GM12878 (cell line): ENCODE measurements around the gene CITED2. TPM values are rescaled to one million over a fixed set of nuclear protein-coding genes. Genes with fewer than 3 reads are reported as not detected.

Experiments
- BMI1 ChIP-seq: fragments of 450-650 bp; IDR thresholded peaks from 2 replicates; pipeline ENCODE4 v1.6.1; 2016; ENCODE audit warnings: mild to moderate bottlenecking, moderate library complexity, borderline replicate concordance
- CHD2 ChIP-seq: IDR thresholded peaks from 2 replicates; pipeline ENCODE4 v1.6.1; 2011; ENCODE audit warnings: low read depth, low read length, improper control_type of control experiment, borderline replicate concordance
- E2F4 ChIP-seq: IDR thresholded peaks from 2 replicates; pipeline ENCODE4 v1.6.1; 2012; ENCODE audit warnings: low read depth, low read length, improper control_type of control experiment
- FOXK2 ChIP-seq: fragments of 450-650 bp; IDR thresholded peaks from 2 replicates; pipeline ENCODE4 v1.6.1; 2017; ENCODE audit warnings: mild to moderate bottlenecking, moderate library complexity
- HCFC1 ChIP-seq: fragments of 150-350 bp; IDR thresholded peaks from 2 replicates; pipeline ENCODE4 v1.6.1; 2014; ENCODE audit warnings: low read length
- HSF1 ChIP-seq: fragments of 150-350 bp; IDR thresholded peaks from 2 replicates; pipeline ENCODE4 v1.6.1; 2014; ENCODE audit warnings: mild to moderate bottlenecking, low read depth, low read length
- IKZF2 ChIP-seq, 2 experiments: fragments of 450-650 bp; IDR thresholded peaks; 2 replicates each; pipeline ENCODE4 v1.6.1; 2017; ENCODE audit warnings: mild to moderate bottlenecking in 2 of 2, moderate library complexity in 2 of 2
- JUNB ChIP-seq: IDR thresholded peaks from 2 replicates; pipeline ENCODE4 v1.6.1; 2016; ENCODE audit warnings: antibody characterized with exemption, mild to moderate bottlenecking
- JUND ChIP-seq: IDR thresholded peaks from 2 replicates; pipeline ENCODE4 v1.6.1; 2012; ENCODE audit warnings: low read depth, mild to moderate bottlenecking, low read length, improper control_type of control experiment, moderate library complexity
- MTA2 ChIP-seq: fragments of 450-650 bp; IDR thresholded peaks from 2 replicates; pipeline ENCODE4 v1.6.1; 2016; ENCODE audit warnings: low read depth, mild to moderate bottlenecking, moderate library complexity
- NR2C1 ChIP-seq: fragments of 450-650 bp; IDR thresholded peaks from 2 replicates; pipeline ENCODE4 v1.6.1; 2017; ENCODE audit warnings: antibody characterized with exemption, mild to moderate bottlenecking, moderate library complexity
- PAX5 ChIP-seq: IDR thresholded peaks from 2 replicates; pipeline ENCODE4 v1.6.1; 2011; ENCODE audit warnings: low read depth, low read length, borderline replicate concordance
- PKNOX1 ChIP-seq: fragments of 450-650 bp; IDR thresholded peaks from 2 replicates; pipeline ENCODE4 v1.6.1; 2016; ENCODE audit warnings: mild to moderate bottlenecking
- PML ChIP-seq: IDR thresholded peaks from 2 replicates; pipeline ENCODE4 v1.6.1; 2012; ENCODE audit warnings: low read length, inconsistent platforms
- POLR2A ChIP-seq: IDR thresholded peaks from 2 replicates; pipeline ENCODE4 v1.6.1; 2011; ENCODE audit warnings: low read depth, mild to moderate bottlenecking, low read length
- TCF12 ChIP-seq: IDR thresholded peaks from 2 replicates; pipeline ENCODE4 v1.6.1; 2011; ENCODE audit warnings: low read depth, mild to moderate bottlenecking, low read length
- ZBTB4 ChIP-seq: fragments of 450-650 bp; formaldehyde crosslinking; IDR thresholded peaks from 2 replicates; pipeline ENCODE4 v1.4.0; 2022; ENCODE audit warnings: mild to moderate bottlenecking, moderate library complexity
- ZNF217 ChIP-seq: fragments of 450-650 bp; IDR thresholded peaks from 2 replicates; pipeline ENCODE4 v1.6.1; 2017; ENCODE audit warnings: antibody characterized with exemption, mild to moderate bottlenecking
- ZSCAN29 ChIP-seq: fragments of 450-650 bp; IDR thresholded peaks from 2 replicates; pipeline ENCODE4 v1.6.1; 2017; ENCODE audit warnings: mild to moderate bottlenecking, moderate library complexity
- polyA plus RNA-seq, 11 experiments: library from polyadenylated mRNA; depleted of rRNA in 4 of 11; unstranded in 6 of 11; stranded (reverse) in 5 of 11; fragments of >200 nt; fragmentation: Nextera tagmentation in 4 of 11; fragmentation: Illumina TruSeq in 1 of 11; extraction: Ambion mirVana in 4 of 11; extraction: Trizol in 1 of 11; gene quantifications; 1 replicate in 1 of 11; 2 replicates in 10 of 11; pipeline versions ENCODE4 v1.2.1 to v1.2.3, GENCODE V29; 2011 to 2016; ENCODE audit warnings: inconsistent platforms in 2 of 11, missing spikeins in 2 of 11, low read depth in 1 of 11
- total RNA-seq, 4 experiments: library from RNA; depleted of rRNA in 3 of 4; stranded (reverse); fragments of >200 nt in 3 of 4; fragmentation: Illumina TruSeq in 1 of 4; extraction: Trizol in 1 of 4; gene quantifications; 2 replicates each; pipeline versions ENCODE4 v1.2.1 to v1.2.3, GENCODE V29; 2013 to 2021

The CITED2 gene
- total and polyA plus RNA-seq, 10 of the 15 experiments (the other 5 are each of a cell fraction or from before 2014, with no cell fraction given), result 0.08 to 20.0 (median 7.3) TPM

- TF ChIP-seq PKNOX1, result no peak
- TF ChIP-seq JUND, result no peak
- peak; percentile 90 for TF ChIP-seq MTA2
- no peak for TF ChIP-seq E2F4
- TF ChIP-seq PAX5, result no peak
- TF ChIP-seq HCFC1, result no peak
- TF ChIP-seq JUNB, result no peak
- TF ChIP-seq FOXK2, result no peak
- peak; percentile 75; the same call in 1 of the 2 replicates for TF ChIP-seq ZNF217
- TF ChIP-seq BMI1, result 0 out of 2 replicates have a peak, but pooled peaks have one; percentile 17
- TF ChIP-seq ZSCAN29, result no peak
- peak; percentile 72 to 78 for TF ChIP-seq IKZF2 (IDR thresholded peaks at IDR 0.05)
- no peak for TF ChIP-seq NR2C1
- no peak for TF ChIP-seq TCF12
- TF ChIP-seq POLR2A, result no peak
- no peak for TF ChIP-seq ZBTB4 (CRISPR knock-in tag)
- TF ChIP-seq HSF1, result no peak
- TF ChIP-seq PML, result no peak
- TF ChIP-seq CHD2, result no peak
Measured at GRCh38 chr6:139325125-139325524, 49.3 kb downstream of the CITED2 start (continued).
